HAP-1 (cell line): ENCODE data around the gene CD3D.

Source experiments
- DNase-seq, 2 experiments: peaks; one replicate each; pipeline ENCODE4 v3.0.0-alpha.2; 2016 to 2020; ENCODE audit warnings: low spot score in 2 of 2
- H3K27me3 ChIP-seq: fragments of 250-450 bp; sonication (Bioruptor Pico); 2 replicates; pipeline ENCODE4 v1.5.1; 2020; ENCODE audit warnings: low read depth, mild to moderate bottlenecking, moderate library complexity
- H3K36me3 ChIP-seq: fragments of 250-450 bp; sonication (Bioruptor Pico); replicated peaks from 2 replicates; pipeline ENCODE4 v1.5.1; 2020; ENCODE audit warnings: mild to moderate bottlenecking
- H3K4me1 ChIP-seq: fragments of 250-450 bp; sonication (Bioruptor Pico); 2 replicates; pipeline ENCODE4 v1.5.1; 2020; ENCODE audit warnings: mild to moderate bottlenecking
- H3K4me3 ChIP-seq: fragments of 250-450 bp; sonication (Bioruptor Pico); 2 replicates; pipeline ENCODE4 v1.5.1; 2020; ENCODE audit warnings: mild to moderate bottlenecking, moderate library complexity
- H3K9me3 ChIP-seq: fragments of 250-450 bp; sonication (Bioruptor Pico); 2 replicates; pipeline ENCODE4 v1.5.1; 2020; ENCODE audit warnings: mild to moderate bottlenecking, moderate library complexity
- in situ Hi-C: fragments of 300-500 bp; cut with MboI; formaldehyde crosslinking; loops from 3 replicates; pipeline ENCODE4 v1.14.3; 2020; ENCODE audit warnings: low sequenced_read_pairs, inconsistent platforms, mixed read lengths

CD3D gene

GRCh38 chr11:118358071-118358470, 15.6 kb upstream of the CD3D start:
- in situ Hi-C loops = loop anchor here (10.0 kb wide), 1 partner anchor 163 kb away; no protein-coding TSS in a partner anchor
- DNase-seq = no peak
- Histone ChIP-seq H3K36me3 (no peaks in the 10 kb centered on the region), H3K27me3 (no peaks in the 10 kb centered on the region), H3K4me3 (no peak overlapping the region), H3K4me1 (peaks cover 8% of the 10 kb centered on the region), H3K9me3 (no peaks in the 10 kb centered on the region)

- H3K36me3 ChIP-seq = no peaks in the 10 kb centered on the region
- H3K27me3 ChIP-seq = peaks cover 15% of the 10 kb centered on the region
- in situ Hi-C loops = loop anchor here (10.0 kb wide), 1 partner anchor 158 kb away; no protein-coding TSS in a partner anchor
- no peak for DNase-seq
- H3K4me1 ChIP-seq = no peaks in the 10 kb centered on the region
- no peak overlapping the region for H3K4me3 ChIP-seq
- H3K9me3 ChIP-seq = no peaks in the 10 kb centered on the region
These were observed 10.7 kb upstream of the CD3D start for GRCh38 chr11:118353084-118353710.

GRCh38 chr11:118349475-118349874, 7.0 kb upstream of the CD3D start:
- H3K4me3 ChIP-seq = no peak overlapping the region
- DNase-seq = no peak
- no peaks in the 10 kb centered on the region for H3K36me3 ChIP-seq
- H3K9me3 ChIP-seq = no peaks in the 10 kb centered on the region
- peaks cover 21% of the 10 kb centered on the region for H3K27me3 ChIP-seq
- no peaks in the 10 kb centered on the region for H3K4me1 ChIP-seq
- in situ Hi-C loops = no loop called here

GRCh38 chr11:118343981-118344515, 1.5 kb upstream of the CD3D start, which contains the start of gene CD3G:
Gene CD3G, plus strand, starts transcription at chr11:118344344. Its CDS starts 80 bp downstream, at chr11:118344424.
- H3K27me3 ChIP-seq = peaks cover 11% of the 10 kb centered on the region; the same call in 1 of the 2 replicates
- no peaks in the 10 kb centered on the region for H3K4me1 ChIP-seq
- DNase-seq = no peak
- in situ Hi-C loops = no loop called here
- H3K9me3 ChIP-seq = no peaks in the 10 kb centered on the region
- no peaks in the 10 kb centered on the region for H3K36me3 ChIP-seq
- no peak within 1 kb of the TSS for H3K4me3 ChIP-seq

- H3K4me3 ChIP-seq = no peak overlapping the region
- no peaks in the 10 kb centered on the region for H3K9me3 ChIP-seq
- in situ Hi-C loops = no loop called here
- no peaks in the 10 kb centered on the region for H3K4me1 ChIP-seq
- DNase-seq = no peak
- peaks cover 6% of the 10 kb centered on the region; the same call in 1 of the 2 replicates for H3K27me3 ChIP-seq
- H3K36me3 ChIP-seq = no peaks in the 10 kb centered on the region
These were observed 743 bp upstream of the CD3D start for GRCh38 chr11:118343248-118343647.

- H3K4me3 ChIP-seq = no peak overlapping the region
- no peak for DNase-seq
- no peaks in the 10 kb centered on the region for H3K36me3 ChIP-seq
- 0 out of 2 replicates have a peak, but pooled peaks cover 2% of the 10 kb centered on the region for H3K27me3 ChIP-seq
- in situ Hi-C loops = no loop called here
- H3K4me1 ChIP-seq = no peaks in the 10 kb centered on the region
- H3K9me3 ChIP-seq = no peaks in the 10 kb centered on the region
These were observed 553 bp downstream of the CD3D start for GRCh38 chr11:118341815-118342489.

- Histone ChIP-seq H3K4me1 (no peaks in the 10 kb centered on the region), H3K4me3 (no peak overlapping the region), H3K36me3 (no peaks in the 10 kb centered on the region), H3K27me3 (0 out of 2 replicates have a peak, but pooled peaks cover 2% of the 10 kb centered on the region), H3K9me3 (no peaks in the 10 kb centered on the region)
- DNase-seq = no peak
- in situ Hi-C loops = no loop called here
These were observed 1.2 kb downstream of the CD3D start for GRCh38 chr11:118341261-118341660.

GRCh38 chr11:118340449-118340848, 2.1 kb downstream of the CD3D start:
- no peak for DNase-seq
- no peaks in the 10 kb centered on the region for H3K9me3 ChIP-seq
- H3K36me3 ChIP-seq = no peaks in the 10 kb centered on the region
- H3K4me1 ChIP-seq = no peaks in the 10 kb centered on the region
- no peak overlapping the region for H3K4me3 ChIP-seq
- in situ Hi-C loops = no loop called here
- no peaks in the 10 kb centered on the region for H3K27me3 ChIP-seq

GRCh38 chr11:118339281-118339961, 3.1 kb downstream of the CD3D start:
- H3K4me1 ChIP-seq = no peaks in the 10 kb centered on the region
- no peak for DNase-seq

GRCh38 chr11:118338637-118339061, 3.9 kb downstream of the CD3D start:
- Histone ChIP-seq H3K36me3 (no peaks in the 10 kb centered on the region), H3K9me3 (no peaks in the 10 kb centered on the region), H3K4me1 (no peaks in the 10 kb centered on the region), H3K4me3 (no peak overlapping the region), H3K27me3 (no peaks in the 10 kb centered on the region)
- in situ Hi-C loops = no loop called here
- no peak for DNase-seq

More at GRCh38 chr11:118339281-118339961, 3.1 kb downstream of the CD3D start:
- no peaks in the 10 kb centered on the region for H3K27me3 ChIP-seq
- H3K9me3 ChIP-seq = no peaks in the 10 kb centered on the region
- no peak overlapping the region for H3K4me3 ChIP-seq
- H3K36me3 ChIP-seq = no peaks in the 10 kb centered on the region
- in situ Hi-C loops = no loop called here

- no peak overlapping the region for H3K4me3 ChIP-seq
- in situ Hi-C loops = no loop called here
- no peaks in the 10 kb centered on the region for H3K27me3 ChIP-seq
- H3K36me3 ChIP-seq = no peaks in the 10 kb centered on the region
- no peaks in the 10 kb centered on the region for H3K9me3 ChIP-seq
- H3K4me1 ChIP-seq = no peaks in the 10 kb centered on the region
- DNase-seq = no peak
These were observed 7.8 kb downstream of the CD3D start for GRCh38 chr11:118334745-118335144.

GRCh38 chr11:118328745-118329144, 13.8 kb downstream of the CD3D start:
- Histone ChIP-seq H3K36me3 (no peaks in the 10 kb centered on the region), H3K4me3 (no peak overlapping the region), H3K27me3 (no peaks in the 10 kb centered on the region; the same call in 1 of the 2 replicates), H3K9me3 (no peaks in the 10 kb centered on the region), H3K4me1 (no peaks in the 10 kb centered on the region)
- no peak for DNase-seq
- in situ Hi-C loops = no loop called here

GRCh38 chr11:118325283-118325682, 17.2 kb downstream of the CD3D start:
- in situ Hi-C loops = no loop called here
- Histone ChIP-seq H3K9me3 (no peaks in the 10 kb centered on the region; the same call in 1 of the 2 replicates), H3K4me3 (no peak overlapping the region), H3K36me3 (no peaks in the 10 kb centered on the region), H3K4me1 (no peaks in the 10 kb centered on the region), H3K27me3 (no peaks in the 10 kb centered on the region; the same call in 1 of the 2 replicates)
- no peak for DNase-seq
